Activated CD4-positive, alpha-beta T cell treated with anti-CD3 and anti-CD28 coated beads for 36 hours (primary cell): Measurements from ENCODE around the gene TRIM52. TPM values are rescaled to one million over a fixed set of nuclear protein-coding genes. Genes with fewer than 3 reads are reported as not detected.
A peak's percentile ranks its signal among the peaks of the same experiment; 100 is the strongest.
"Not testable (repeated sequence)": the region's sequence is repeated elsewhere in the genome, so short reads cannot be mapped to it uniquely, and the experiment has no call there.

Experiments used
- ATAC-seq: fragments of 200-7000 bp; cut with Tn5 transposase; one replicate; pipeline ENCODE4 v1.10.0; 2021; ENCODE audit warnings: mild to moderate bottlenecking, moderate library complexity
- CTCF ChIA-PET: fragments of 350-600 bp; sonication (Branson Sonifier 250); formaldehyde crosslinking; loops from one replicate; lab custom pipeline; 2021; ENCODE audit warnings: antibody characterized with exemption; lab: Charles Lee
- POLR2A ChIA-PET: fragments of 350-600 bp; sonication (Branson Sonifier 250); formaldehyde crosslinking; loops from one replicate; lab custom pipeline; 2021; ENCODE audit warnings: antibody characterized with exemption, inconsistent platforms; lab: Charles Lee
- DNase-seq: peaks from one replicate; pipeline ENCODE4 v3.0.0-alpha.2; 2020
- H3K27ac Mint-ChIP-seq: one replicate; pipeline ENCODE4 v1.8.0; 2021; ENCODE audit warnings: mixed read lengths
- H3K27me3 Mint-ChIP-seq: one replicate; pipeline ENCODE4 v1.8.0; 2021; ENCODE audit warnings: mixed read lengths
- H3K36me3 Mint-ChIP-seq: one replicate; pipeline ENCODE4 v1.8.0; 2021; ENCODE audit warnings: low read depth, mixed read lengths
- H3K4me1 Mint-ChIP-seq: one replicate; pipeline ENCODE4 v1.8.0; 2021; ENCODE audit warnings: mixed read lengths
- H3K4me3 Mint-ChIP-seq: one replicate; pipeline ENCODE4 v1.8.0; 2021; ENCODE audit warnings: mild to moderate bottlenecking, moderate library complexity, mixed read lengths
- H3K9me3 Mint-ChIP-seq: one replicate; pipeline ENCODE4 v1.8.0; 2021; ENCODE audit warnings: low read depth, mixed read lengths
- intact Hi-C, 2 experiments: fragments of 100-400 bp; cut with DNase I in 1 of 2; cut with micrococcal nuclease in 1 of 2; formaldehyde crosslinking; loops; one replicate each; pipeline versions ENCODE4 v1.14.2 to v1.15.1; 2022 to 2024; cut with DNase I, micrococcal nuclease
- total RNA-seq, 2 experiments: library from RNA; stranded (reverse); gene quantifications; one replicate each; pipeline ENCODE4 v1.2.3, GENCODE V29; 2021

The TRIM52 gene
- total RNA-seq, 2 experiments from 2014 or later, result 10.4 to 13.1 TPM

- H3K27ac Mint-ChIP-seq, intact Hi-C loops, H3K4me1 Mint-ChIP-seq, CTCF ChIA-PET, H3K27me3 Mint-ChIP-seq, H3K9me3 Mint-ChIP-seq, H3K36me3 Mint-ChIP-seq, H3K4me3 Mint-ChIP-seq, ATAC-seq, POLR2A ChIA-PET: not testable (repeated sequence)
- peak; percentile 47 for DNase-seq
Observed at GRCh38 chr5:181273433-181273744, 12.4 kb upstream of the TRIM52 start.

- no peak overlapping the region for H3K27ac Mint-ChIP-seq
- no peak for DNase-seq
Observed at GRCh38 chr5:181271081-181271480, 10.1 kb upstream of the TRIM52 start.

GRCh38 chr5:181267907-181268306, 7.0 kb upstream of the TRIM52 start:
- H3K36me3 Mint-ChIP-seq, result peaks cover 10% of the 10 kb centered on the region
- intact Hi-C loops, DNase-seq, H3K4me1 Mint-ChIP-seq, POLR2A ChIA-PET, H3K27me3 Mint-ChIP-seq, H3K27ac Mint-ChIP-seq, H3K4me3 Mint-ChIP-seq, CTCF ChIA-PET, H3K9me3 Mint-ChIP-seq, ATAC-seq: not testable (repeated sequence)

More at GRCh38 chr5:181271081-181271480, 10.1 kb upstream of the TRIM52 start:
- Mint-ChIP-seq H3K27me3 (no peaks in the 10 kb centered on the region), H3K4me1 (no peaks in the 10 kb centered on the region), H3K9me3 (no peaks in the 10 kb centered on the region), H3K36me3 (no peaks in the 10 kb centered on the region), H3K4me3 (no peak overlapping the region)
- ChIA-PET POLR2A (no interaction called here), CTCF (no interaction called here)
- intact Hi-C loops, result no loop called here
- ATAC-seq, result no peak

GRCh38 chr5:181267291-181267904, 6.5 kb upstream of the TRIM52 start:
- DNase-seq, CTCF ChIA-PET, H3K27me3 Mint-ChIP-seq, H3K27ac Mint-ChIP-seq, H3K9me3 Mint-ChIP-seq, POLR2A ChIA-PET, H3K4me1 Mint-ChIP-seq, ATAC-seq, intact Hi-C loops, H3K4me3 Mint-ChIP-seq: not testable (repeated sequence)
- H3K36me3 Mint-ChIP-seq, result peaks cover 10% of the 10 kb centered on the region

- ChIA-PET POLR2A (no interaction called here), CTCF (no interaction called here)
- Mint-ChIP-seq H3K36me3 (peaks cover 10% of the 10 kb centered on the region), H3K9me3 (no peaks in the 10 kb centered on the region), H3K4me3 (no peak overlapping the region), H3K27ac (no peak overlapping the region), H3K27me3 (no peaks in the 10 kb centered on the region), H3K4me1 (peaks cover 2% of the 10 kb centered on the region)
- DNase-seq, result no peak
- no peak for ATAC-seq
- intact Hi-C loops, result no loop called here
Observed at GRCh38 chr5:181265092-181265671, 4.2 kb upstream of the TRIM52 start.

GRCh38 chr5:181263633-181264032, 2.7 kb upstream of the TRIM52 start:
- Mint-ChIP-seq H3K27me3 (no peaks in the 10 kb centered on the region), H3K36me3 (peaks cover 14% of the 10 kb centered on the region), H3K9me3 (no peaks in the 10 kb centered on the region), H3K4me1 (peaks cover 12% of the 10 kb centered on the region), H3K4me3 (no peak overlapping the region), H3K27ac (no peak overlapping the region)
- ChIA-PET CTCF (no interaction called here), POLR2A (no interaction called here)
- intact Hi-C loops, result no loop called here
- no peak for ATAC-seq
- no peak for DNase-seq

GRCh38 chr5:181261320-181262049, 542 bp upstream of the TRIM52 start:
- H3K4me3 Mint-ChIP-seq, result peak overlapping the region; percentile 91
- intact Hi-C loops, result loop anchor here (1.0 to 2.0 kb wide), 10 partner anchors 15 to 969 kb away; partner anchors contain the start of genes TRIM41 (in 2 of the 2), MAPK9 (in 1 of the 2), MGAT1 (in 1 of the 2) and RACK1 (in 1 of the 2)
- ATAC-seq, result peak; percentile 65

GRCh38 chr5:181259974-181260719, 796 bp downstream of the TRIM52 start:
- intact Hi-C loops, result loop anchor here in 1 of 2 experiments (2.0 kb wide), 1 partner anchor 457 kb away; the partner anchor contains the start of gene MGAT1
- Mint-ChIP-seq H3K4me3 (peak overlapping the region; percentile 91), H3K9me3 (no peaks in the 10 kb centered on the region), H3K27me3 (no peaks in the 10 kb centered on the region), H3K36me3 (peaks cover 37% of the 10 kb centered on the region), H3K27ac (peak overlapping the region; percentile 95), H3K4me1 (peaks cover 43% of the 10 kb centered on the region)
- ChIA-PET CTCF (interaction anchor here (0.8 to 2.2 kb wide), 7 partner anchors 8 to 75 kb away, joined by 3 to 10 read pairs (median 4); partner anchors contain the start of gene RACK1), POLR2A (interaction anchor here (0.6 to 3.5 kb wide), 9 partner anchors 10 to 76 kb away, joined by 3 to 23 read pairs (median 6); partner anchors contain the start of genes RACK1 and TRIM41)
- ATAC-seq, result no peak
- no peak for DNase-seq

More at GRCh38 chr5:181261320-181262049, 542 bp upstream of the TRIM52 start:
- Mint-ChIP-seq H3K9me3 (no peaks in the 10 kb centered on the region), H3K4me1 (peaks cover 30% of the 10 kb centered on the region), H3K36me3 (peaks cover 24% of the 10 kb centered on the region), H3K27ac (peak overlapping the region; percentile 95), H3K27me3 (no peaks in the 10 kb centered on the region)
- ChIA-PET CTCF (interaction anchor here (0.7 to 2.2 kb wide), 8 partner anchors 15 to 1712 kb away, joined by 3 to 10 read pairs (median 4); partner anchors contain the start of gene RACK1), POLR2A (interaction anchor here (0.7 to 3.5 kb wide), 10 partner anchors 11 to 1523 kb away, joined by 3 to 23 read pairs (median 6); partner anchors contain the start of genes RACK1 and TRIM41)
- DNase-seq, result peak; percentile 83

- CTCF ChIA-PET, result interaction anchor here (1.2 to 2.2 kb wide), 2 partner anchors 11 to 14 kb away, joined by 3 to 8 read pairs; no protein-coding TSS in a partner anchor
- intact Hi-C loops, result no loop called here
- POLR2A ChIA-PET, result interaction anchor here (3.5 kb wide), 1 partner anchor 9 kb away, joined by 21 read pairs; no protein-coding TSS in a partner anchor
- no peak for ATAC-seq
- peaks cover 51% of the 10 kb centered on the region for H3K4me1 Mint-ChIP-seq
- H3K27me3 Mint-ChIP-seq, result no peaks in the 10 kb centered on the region
- H3K36me3 Mint-ChIP-seq, result peaks cover 40% of the 10 kb centered on the region
- no peaks in the 10 kb centered on the region for H3K9me3 Mint-ChIP-seq
- peak overlapping the region; percentile 95 for H3K27ac Mint-ChIP-seq
- H3K4me3 Mint-ChIP-seq, result peak overlapping the region; percentile 91
- no peak for DNase-seq
Observed at GRCh38 chr5:181259283-181259682, 1.7 kb downstream of the TRIM52 start.

GRCh38 chr5:181258576-181258975, 2.4 kb downstream of the TRIM52 start:
- peak overlapping the region; percentile 95 for H3K27ac Mint-ChIP-seq
- intact Hi-C loops, result no loop called here
- no peaks in the 10 kb centered on the region for H3K27me3 Mint-ChIP-seq
- peaks cover 41% of the 10 kb centered on the region for H3K36me3 Mint-ChIP-seq
- no peak for DNase-seq
- no peak for ATAC-seq
- peaks cover 48% of the 10 kb centered on the region for H3K4me1 Mint-ChIP-seq
- ChIA-PET POLR2A (no interaction called here), CTCF (no interaction called here)
- peak overlapping the region; percentile 91 for H3K4me3 Mint-ChIP-seq
- H3K9me3 Mint-ChIP-seq, result no peaks in the 10 kb centered on the region
